ENCODE measurements around the gene ATG5.

Gene ATG5

DNA sequence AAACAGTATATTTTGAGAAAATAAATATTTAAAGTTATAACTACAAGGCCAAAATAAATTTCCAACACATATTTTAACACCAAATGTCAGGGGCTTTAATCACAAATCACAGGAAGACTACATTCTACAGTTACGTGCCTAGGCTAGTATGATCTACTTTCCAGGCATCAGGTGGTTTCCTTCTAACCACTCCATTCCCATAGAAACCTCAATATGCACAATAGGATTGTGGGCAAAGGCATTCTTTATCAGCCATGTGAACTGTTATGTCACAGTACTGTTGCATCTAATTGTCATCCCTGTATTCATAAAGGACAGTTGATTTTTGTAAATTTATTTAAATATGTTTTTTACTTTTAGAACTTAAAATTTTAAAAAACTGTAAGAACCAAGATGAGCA is 32.4 kb downstream of the ATG5 start:
- peaks cover 34% of the 10 kb centered on the region for H3K36me3 ChIP-seq (ENCODE audit: low read length)
- no peaks in the 10 kb centered on the region for H3K9me2 ChIP-seq (replicated peaks; ENCODE audit: insufficient read depth, low read length)
- H3K4me2 ChIP-seq (ENCODE audit: low read depth, low read length, poor library complexity, severe bottlenecking) = no peak overlapping the region
- H3K4me3 ChIP-seq (ENCODE audit: insufficient read depth, low read length, poor library complexity, severe bottlenecking) = no peak overlapping the region
- no peaks in the 10 kb centered on the region for H3K9me3 ChIP-seq (ENCODE audit: insufficient read depth, low read length)
- H3K79me2 ChIP-seq (ENCODE audit: insufficient read depth, low read length) = peaks cover 34% of the 10 kb centered on the region
- TF ChIP-seq, protein P1, sequence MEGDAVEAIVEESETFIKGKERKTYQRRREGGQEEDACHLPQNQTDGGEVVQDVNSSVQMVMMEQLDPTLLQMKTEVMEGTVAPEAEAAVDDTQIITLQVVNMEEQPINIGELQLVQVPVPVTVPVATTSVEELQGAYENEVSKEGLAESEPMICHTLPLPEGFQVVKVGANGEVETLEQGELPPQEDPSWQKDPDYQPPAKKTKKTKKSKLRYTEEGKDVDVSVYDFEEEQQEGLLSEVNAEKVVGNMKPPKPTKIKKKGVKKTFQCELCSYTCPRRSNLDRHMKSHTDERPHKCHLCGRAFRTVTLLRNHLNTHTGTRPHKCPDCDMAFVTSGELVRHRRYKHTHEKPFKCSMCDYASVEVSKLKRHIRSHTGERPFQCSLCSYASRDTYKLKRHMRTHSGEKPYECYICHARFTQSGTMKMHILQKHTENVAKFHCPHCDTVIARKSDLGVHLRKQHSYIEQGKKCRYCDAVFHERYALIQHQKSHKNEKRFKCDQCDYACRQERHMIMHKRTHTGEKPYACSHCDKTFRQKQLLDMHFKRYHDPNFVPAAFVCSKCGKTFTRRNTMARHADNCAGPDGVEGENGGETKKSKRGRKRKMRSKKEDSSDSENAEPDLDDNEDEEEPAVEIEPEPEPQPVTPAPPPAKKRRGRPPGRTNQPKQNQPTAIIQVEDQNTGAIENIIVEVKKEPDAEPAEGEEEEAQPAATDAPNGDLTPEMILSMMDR (IDR thresholded peaks at IDR 0.05; ENCODE audit: insufficient read depth, low read length, poor library complexity, severe bottlenecking) = no peak
- no peak for TF ChIP-seq EZH2phosphoT487 (conservative IDR thresholded peaks at IDR 0.05; ENCODE audit: low read length)
- 0 out of 2 replicates have a peak, but pooled peaks cover 4% of the 10 kb centered on the region for H3F3A ChIP-seq (ENCODE audit: insufficient read depth)
- H3K27me3 ChIP-seq (ENCODE audit: low read length) = no peaks in the 10 kb centered on the region
- H3K27ac ChIP-seq (ENCODE audit: low read depth, low read length) = no peak overlapping the region
- H3K9ac ChIP-seq (ENCODE audit: low read length) = no peak overlapping the region
- no peaks in the 10 kb centered on the region for H4K20me1 ChIP-seq (ENCODE audit: low read depth, low read length)
- H2AFZ ChIP-seq (ENCODE audit: low read depth, low read length, severe bottlenecking) = no peak overlapping the region

DNA sequence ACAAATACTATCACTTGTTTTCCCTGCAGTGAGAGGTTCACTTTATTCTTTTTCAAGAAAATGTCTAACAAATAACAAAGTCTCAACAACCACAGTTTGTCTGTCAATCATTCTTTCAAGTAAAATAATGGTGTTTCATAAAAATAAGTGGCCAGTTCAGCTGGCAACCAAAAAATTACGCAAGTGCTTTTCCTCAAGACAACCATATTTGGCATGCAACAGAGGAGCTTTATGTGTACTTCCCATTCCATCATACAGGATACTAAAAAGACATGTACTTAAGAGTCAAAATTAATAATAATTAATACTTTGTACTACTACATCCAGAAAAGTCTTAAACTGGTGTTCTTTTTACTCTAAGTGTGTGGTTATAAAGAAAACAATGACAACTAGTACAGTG is 34.6 kb downstream of the ATG5 start:
- Histone ChIP-seq H3K9ac (ENCODE audit: low read length) (no peak overlapping the region), H4K20me1 (ENCODE audit: low read depth, low read length) (no peaks in the 10 kb centered on the region), H3K4me3 (ENCODE audit: insufficient read depth, low read length, poor library complexity, severe bottlenecking) (no peak overlapping the region), H3F3A (ENCODE audit: insufficient read depth) (no peaks in the 10 kb centered on the region), H3K79me2 (ENCODE audit: insufficient read depth, low read length) (peaks cover 32% of the 10 kb centered on the region), H3K27me3 (ENCODE audit: low read length) (no peaks in the 10 kb centered on the region), H3K9me2 (replicated peaks; ENCODE audit: insufficient read depth, low read length) (no peaks in the 10 kb centered on the region), H3K27ac (ENCODE audit: low read depth, low read length) (no peak overlapping the region), H3K36me3 (ENCODE audit: low read length) (peaks cover 34% of the 10 kb centered on the region), H3K4me2 (ENCODE audit: low read depth, low read length, poor library complexity, severe bottlenecking) (no peak overlapping the region), H2AFZ (ENCODE audit: low read depth, low read length, severe bottlenecking) (no peak overlapping the region), H3K9me3 (ENCODE audit: insufficient read depth, low read length) (no peaks in the 10 kb centered on the region)
- TF ChIP-seq, protein P1 (IDR thresholded peaks at IDR 0.05; ENCODE audit: insufficient read depth, low read length, poor library complexity, severe bottlenecking) = no peak
- TF ChIP-seq EZH2phosphoT487 (conservative IDR thresholded peaks at IDR 0.05; ENCODE audit: low read length) = no peak

DNA sequence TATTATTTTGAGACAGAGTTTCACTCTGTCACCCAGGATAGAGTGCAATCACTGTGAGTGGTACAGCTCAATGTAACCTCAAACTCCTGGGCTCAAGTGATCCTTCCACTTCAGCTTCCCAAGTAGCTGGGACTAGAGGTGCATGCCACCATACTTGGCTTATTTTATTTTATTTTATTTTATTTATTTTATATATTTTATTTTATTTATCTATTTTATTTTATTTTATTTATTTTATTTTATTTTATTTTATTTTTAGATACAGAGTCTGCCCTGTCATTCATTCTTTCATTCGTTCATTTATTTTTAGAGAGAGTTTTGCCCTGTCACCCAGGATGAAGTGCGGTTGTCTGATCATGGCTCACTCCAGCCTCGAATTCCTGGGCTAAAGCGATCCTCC is 35.5 kb downstream of the ATG5 start:
- H4K20me1 ChIP-seq (ENCODE audit: low read depth, low read length) = no peaks in the 10 kb centered on the region
- no peaks in the 10 kb centered on the region for H3K9me3 ChIP-seq (ENCODE audit: insufficient read depth, low read length)
- H3K9ac ChIP-seq (ENCODE audit: low read length) = no peak overlapping the region
- no peaks in the 10 kb centered on the region for H3K27me3 ChIP-seq (ENCODE audit: low read length)
- no peak overlapping the region for H3K4me3 ChIP-seq (ENCODE audit: insufficient read depth, low read length, poor library complexity, severe bottlenecking)
- peaks cover 34% of the 10 kb centered on the region for H3K36me3 ChIP-seq (ENCODE audit: low read length)
- TF ChIP-seq, protein P1 (IDR thresholded peaks at IDR 0.05; ENCODE audit: insufficient read depth, low read length, poor library complexity, severe bottlenecking) = no peak
- no peak for TF ChIP-seq EZH2phosphoT487 (conservative IDR thresholded peaks at IDR 0.05; ENCODE audit: low read length)
- no peaks in the 10 kb centered on the region for H3F3A ChIP-seq (ENCODE audit: insufficient read depth)
- no peak overlapping the region for H3K4me2 ChIP-seq (ENCODE audit: low read depth, low read length, poor library complexity, severe bottlenecking)
- peaks cover 41% of the 10 kb centered on the region for H3K79me2 ChIP-seq (ENCODE audit: insufficient read depth, low read length)
- H3K9me2 ChIP-seq (replicated peaks; ENCODE audit: insufficient read depth, low read length) = no peaks in the 10 kb centered on the region
- H2AFZ ChIP-seq (ENCODE audit: low read depth, low read length, severe bottlenecking) = no peak overlapping the region
- H3K27ac ChIP-seq (ENCODE audit: low read depth, low read length) = no peak overlapping the region

Data from SU-DHL-6 (cell line).